Skeletal muscle tissue (tissue), 4 donors: ENCODE data around the gene KRT80. TPM values are rescaled to one million over a fixed set of nuclear protein-coding genes. Genes with fewer than 3 reads are reported as not detected.

Experiments
- H3K27ac ChIP-seq: one replicate; pipeline ENCODE4 v1.7.0; 2013; ENCODE audit warnings: mild to moderate bottlenecking, low read depth, low read length, inconsistent platforms
- H3K27me3 ChIP-seq, 3 donors: one replicate each; pipeline ENCODE4 v1.7.0; 2013; ENCODE audit warnings: low read length in 3 of 3; ENCODE audit not compliant: control insufficient read depth in 3 of 3, insufficient read depth in 3 of 3
- H3K36me3 ChIP-seq, 3 donors: one replicate each; pipeline ENCODE4 v1.7.0; 2013; ENCODE audit warnings: low read length in 3 of 3; ENCODE audit not compliant: control insufficient read depth in 3 of 3, insufficient read depth in 3 of 3
- H3K4me1 ChIP-seq, 3 donors: one replicate each; pipeline ENCODE4 v1.7.0; 2013; ENCODE audit warnings: low read length in 3 of 3, mild to moderate bottlenecking in 3 of 3; ENCODE audit not compliant: control insufficient read depth in 3 of 3, insufficient read depth in 3 of 3
- H3K4me3 ChIP-seq, 3 donors: one replicate each; pipeline ENCODE4 v1.7.0; 2013; ENCODE audit warnings: low read length in 3 of 3
- H3K9ac ChIP-seq, 3 donors: one replicate each; pipeline ENCODE4 v1.7.0; 2013; ENCODE audit warnings: low read length in 3 of 3, mild to moderate bottlenecking in 3 of 3, moderate library complexity in 2 of 3, low read depth in 1 of 3
- H3K9me3 ChIP-seq, 3 donors: one replicate each; pipeline ENCODE4 v1.7.0; 2013; ENCODE audit warnings: low read length in 3 of 3; ENCODE audit not compliant: control insufficient read depth in 3 of 3
- total RNA-seq: library from RNA; depleted of rRNA; stranded (reverse); fragments of >200 nt; gene quantifications from one replicate; pipeline ENCODE4 v1.2.3, GENCODE V29; 2014
- donor health status: Osteomylitis.

KRT80 gene
- total RNA-seq, 1 donor from 2014 or later = 0.52 TPM

GRCh38 chr12:52228931-52229330 lies 37.1 kb upstream of the KRT80 start:
- H3K27me3 ChIP-seq = peaks cover 21 to 26% (median 22%) of the 10 kb centered on the region in 3 donors
- H3K4me1 ChIP-seq = peaks cover 19 to 23% (median 19%) of the 10 kb centered on the region in 3 donors
- no peak overlapping the region for H3K4me3 ChIP-seq
- no peaks in the 10 kb centered on the region for H3K36me3 ChIP-seq
- H3K27ac ChIP-seq = no peak overlapping the region
- no peak overlapping the region for H3K9ac ChIP-seq
- H3K9me3 ChIP-seq = no peaks in the 10 kb centered on the region

- peaks cover 16 to 21% (median 17%) of the 10 kb centered on the region in 3 donors for H3K27me3 ChIP-seq
- H3K4me1 ChIP-seq = peaks cover 19 to 23% (median 19%) of the 10 kb centered on the region in 3 donors
- H3K9me3 ChIP-seq = no peaks in the 10 kb centered on the region
- no peak overlapping the region for H3K9ac ChIP-seq
- H3K27ac ChIP-seq = no peak overlapping the region
- no peaks in the 10 kb centered on the region for H3K36me3 ChIP-seq
- H3K4me3 ChIP-seq = no peak overlapping the region
Measured at GRCh38 chr12:52228366-52228765, 36.6 kb upstream of the KRT80 start.

- H3K27me3 ChIP-seq = peaks cover 11 to 16% (median 13%) of the 10 kb centered on the region in 3 donors
- peaks cover 17 to 22% (median 19%) of the 10 kb centered on the region in 3 donors for H3K4me1 ChIP-seq
- H3K4me3 ChIP-seq = no peak overlapping the region
- no peak overlapping the region for H3K27ac ChIP-seq
- no peaks in the 10 kb centered on the region for H3K36me3 ChIP-seq
- no peak overlapping the region for H3K9ac ChIP-seq
- H3K9me3 ChIP-seq = no peaks in the 10 kb centered on the region
Measured at GRCh38 chr12:52227606-52228166, 35.9 kb upstream of the KRT80 start.

DNA sequence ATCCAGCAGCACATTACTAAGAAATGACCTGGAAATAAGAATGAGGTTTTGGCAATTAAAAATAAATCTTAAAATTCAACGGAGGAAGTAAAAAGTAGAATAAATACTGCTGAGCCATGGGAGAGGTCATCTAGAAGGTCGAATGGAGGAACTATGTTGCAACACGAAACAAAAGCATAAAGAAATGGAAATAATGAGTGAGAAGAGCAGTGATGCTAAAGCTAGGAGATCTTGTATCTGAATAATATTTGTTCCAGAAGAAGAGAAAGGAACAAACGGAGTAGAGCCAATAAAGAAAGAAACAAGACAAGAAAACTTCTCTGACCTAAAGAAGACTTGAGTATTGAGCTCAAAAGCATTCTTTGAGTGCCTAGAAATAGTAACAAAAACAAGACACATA lies 34.6 kb upstream of the KRT80 start:
- no peaks in the 10 kb centered on the region for H3K9me3 ChIP-seq
- H3K4me3 ChIP-seq = no peak overlapping the region
- H3K27ac ChIP-seq = no peak overlapping the region
- H3K9ac ChIP-seq = no peak overlapping the region
- no peaks in the 10 kb centered on the region for H3K36me3 ChIP-seq
- peaks cover 9 to 11% (median 11%) of the 10 kb centered on the region in 3 donors for H3K4me1 ChIP-seq
- peaks cover 7 to 9% (median 8%) of the 10 kb centered on the region in 3 donors for H3K27me3 ChIP-seq

DNA sequence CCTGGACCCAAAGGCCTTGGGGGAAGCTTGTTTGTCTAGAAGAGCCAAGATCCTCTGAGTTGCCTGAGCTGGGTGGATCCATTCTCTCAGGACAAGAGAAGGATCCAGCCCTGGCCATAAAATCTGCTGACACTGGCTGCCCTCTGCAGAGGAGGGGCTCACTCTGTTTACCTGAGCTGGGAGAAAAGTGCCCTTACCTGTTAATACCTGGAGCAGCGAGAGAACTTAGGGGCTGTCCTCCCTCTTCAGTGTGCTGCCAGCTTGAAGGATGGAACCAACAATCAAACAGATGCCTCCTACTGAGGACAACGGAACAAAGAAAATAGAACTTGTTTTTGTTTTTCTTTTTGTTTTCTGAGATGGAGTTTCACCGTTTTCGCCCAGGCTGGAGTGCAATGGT lies 33.9 kb upstream of the KRT80 start:
- Histone ChIP-seq H3K9me3 (no peaks in the 10 kb centered on the region), H3K9ac (no peak overlapping the region), H3K36me3 (no peaks in the 10 kb centered on the region), H3K4me3 (no peak overlapping the region), H3K27me3 (peaks cover 7 to 10% (median 9%) of the 10 kb centered on the region in 3 donors), H3K27ac (no peak overlapping the region), H3K4me1 (peaks cover 3 to 5% (median 4%) of the 10 kb centered on the region in 3 donors)

DNA sequence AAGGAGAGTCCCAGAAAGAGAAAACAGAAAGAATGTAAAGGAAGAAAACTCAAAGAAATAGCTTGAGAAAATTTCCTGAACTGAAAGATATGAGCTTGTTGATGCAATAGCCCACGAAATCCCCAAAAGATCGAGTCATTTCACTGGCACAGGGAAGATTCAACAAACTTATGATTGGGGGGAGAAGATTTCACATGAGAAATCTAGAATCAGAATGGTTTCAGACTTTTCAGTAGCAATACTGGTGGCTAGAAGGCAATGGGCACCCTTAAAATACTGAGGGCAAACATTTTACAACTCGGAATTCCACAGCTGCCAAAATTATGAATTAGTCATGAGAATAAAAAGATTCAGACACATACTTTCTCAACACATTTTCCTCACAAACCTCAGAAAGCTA lies 32.3 kb upstream of the KRT80 start:
- H3K27ac ChIP-seq = no peak overlapping the region
- H3K36me3 ChIP-seq = no peaks in the 10 kb centered on the region
- peaks cover 5 to 10% (median 7%) of the 10 kb centered on the region in 3 donors for H3K27me3 ChIP-seq
- H3K4me1 ChIP-seq = no peaks in the 10 kb centered on the region
- H3K9me3 ChIP-seq = no peaks in the 10 kb centered on the region
- H3K4me3 ChIP-seq = no peak overlapping the region
- H3K9ac ChIP-seq = no peak overlapping the region

DNA sequence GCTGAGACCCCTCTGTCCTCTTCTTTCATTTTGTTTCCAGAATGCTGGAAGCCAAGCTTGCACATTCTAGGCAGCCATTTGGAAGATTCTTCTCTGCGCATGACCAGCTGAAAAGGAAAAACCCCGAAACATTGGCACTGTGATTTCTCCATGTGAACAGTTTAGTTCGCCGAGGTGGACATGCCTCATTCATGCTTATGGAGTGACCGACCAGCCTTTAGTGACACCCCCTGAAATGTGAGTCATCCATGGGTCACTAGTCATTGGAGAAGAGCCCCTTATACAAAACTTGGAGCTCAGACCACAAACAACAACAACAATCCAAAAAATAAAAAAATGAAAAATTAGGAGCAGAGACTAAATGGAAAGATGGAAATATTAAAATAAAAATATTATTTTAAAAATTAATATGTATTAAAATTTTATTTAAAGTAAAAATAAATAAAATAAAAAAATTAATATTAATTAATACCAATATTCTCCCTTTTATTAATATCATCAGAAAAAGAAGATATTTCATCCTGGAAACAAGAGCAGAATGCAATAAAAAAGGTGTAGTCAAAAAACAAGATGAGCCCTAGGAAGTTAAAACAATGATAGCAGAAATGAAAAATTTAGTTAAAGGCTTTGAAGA lies 31.7 kb upstream of the KRT80 start:
- peaks cover 5 to 10% (median 7%) of the 10 kb centered on the region in 3 donors for H3K27me3 ChIP-seq
- H3K27ac ChIP-seq = no peak overlapping the region
- no peaks in the 10 kb centered on the region for H3K36me3 ChIP-seq
- H3K4me1 ChIP-seq = no peaks in the 10 kb centered on the region
- no peaks in the 10 kb centered on the region for H3K9me3 ChIP-seq
- no peak overlapping the region for H3K4me3 ChIP-seq
- no peak overlapping the region for H3K9ac ChIP-seq

DNA sequence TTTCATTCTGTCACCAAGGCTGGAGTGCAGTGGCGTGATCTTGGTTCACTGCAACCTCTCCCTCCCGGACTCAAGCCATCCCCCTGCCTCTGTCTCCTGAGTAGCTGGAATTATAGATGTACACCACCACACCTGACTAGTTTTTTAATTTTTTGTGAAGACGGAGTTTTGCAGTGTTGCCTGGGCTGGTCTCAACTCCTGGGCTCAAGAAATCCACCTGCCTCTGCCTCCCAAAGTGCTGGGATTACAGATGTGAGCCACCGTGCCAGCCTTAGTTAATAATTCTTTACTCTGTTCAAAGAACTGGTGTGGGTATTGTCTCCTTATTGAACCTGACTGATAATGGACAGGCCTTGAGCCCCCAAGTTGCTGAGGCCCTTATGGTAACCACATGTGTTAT lies 30.9 kb upstream of the KRT80 start:
- H3K27me3 ChIP-seq = peaks cover 5 to 10% (median 7%) of the 10 kb centered on the region in 3 donors
- H3K4me1 ChIP-seq = no peaks in the 10 kb centered on the region
- no peak overlapping the region for H3K27ac ChIP-seq
- no peaks in the 10 kb centered on the region for H3K36me3 ChIP-seq
- no peak overlapping the region for H3K4me3 ChIP-seq
- no peak overlapping the region for H3K9ac ChIP-seq
- H3K9me3 ChIP-seq = no peaks in the 10 kb centered on the region

- Histone ChIP-seq H3K4me1 (peaks cover 0 to 4% (median 4%) of the 10 kb centered on the region in 3 donors), H3K36me3 (no peaks in the 10 kb centered on the region), H3K4me3 (no peak overlapping the region), H3K27ac (no peak overlapping the region), H3K9me3 (no peaks in the 10 kb centered on the region), H3K9ac (no peak overlapping the region), H3K27me3 (peaks cover 5 to 10% (median 7%) of the 10 kb centered on the region in 3 donors)
Measured at GRCh38 chr12:52221912-52222457, 30.2 kb upstream of the KRT80 start.

GRCh38 chr12:52221070-52221781 lies 29.4 kb upstream of the KRT80 start:
- Histone ChIP-seq H3K4me3 (no peak overlapping the region), H3K4me1 (peaks cover 0 to 10% (median 8%) of the 10 kb centered on the region in 3 donors), H3K9me3 (no peaks in the 10 kb centered on the region), H3K9ac (no peak overlapping the region), H3K27ac (no peak overlapping the region), H3K36me3 (no peaks in the 10 kb centered on the region), H3K27me3 (peaks cover 5 to 10% (median 7%) of the 10 kb centered on the region in 3 donors)
